ENCODE measurements around the gene OTOGL.

GRCh38 chr12:80264386-80264785 is 165.0 kb downstream of the OTOGL start:
- no peak for TF ChIP-seq POLR2A (IDR thresholded peaks at IDR 0.05)
- TF ChIP-seq, protein P1, sequence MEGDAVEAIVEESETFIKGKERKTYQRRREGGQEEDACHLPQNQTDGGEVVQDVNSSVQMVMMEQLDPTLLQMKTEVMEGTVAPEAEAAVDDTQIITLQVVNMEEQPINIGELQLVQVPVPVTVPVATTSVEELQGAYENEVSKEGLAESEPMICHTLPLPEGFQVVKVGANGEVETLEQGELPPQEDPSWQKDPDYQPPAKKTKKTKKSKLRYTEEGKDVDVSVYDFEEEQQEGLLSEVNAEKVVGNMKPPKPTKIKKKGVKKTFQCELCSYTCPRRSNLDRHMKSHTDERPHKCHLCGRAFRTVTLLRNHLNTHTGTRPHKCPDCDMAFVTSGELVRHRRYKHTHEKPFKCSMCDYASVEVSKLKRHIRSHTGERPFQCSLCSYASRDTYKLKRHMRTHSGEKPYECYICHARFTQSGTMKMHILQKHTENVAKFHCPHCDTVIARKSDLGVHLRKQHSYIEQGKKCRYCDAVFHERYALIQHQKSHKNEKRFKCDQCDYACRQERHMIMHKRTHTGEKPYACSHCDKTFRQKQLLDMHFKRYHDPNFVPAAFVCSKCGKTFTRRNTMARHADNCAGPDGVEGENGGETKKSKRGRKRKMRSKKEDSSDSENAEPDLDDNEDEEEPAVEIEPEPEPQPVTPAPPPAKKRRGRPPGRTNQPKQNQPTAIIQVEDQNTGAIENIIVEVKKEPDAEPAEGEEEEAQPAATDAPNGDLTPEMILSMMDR (IDR thresholded peaks at IDR 0.05 in 8 of 11, conservative IDR thresholded peaks at IDR 0.05 in 3 of 11): no peak
